Measurements from ENCODE around the gene SFT2D1.
"Not testable (repeated sequence)": the region's sequence is repeated elsewhere in the genome, so short reads cannot be mapped to it uniquely, and the experiment has no call there.

Gene SFT2D1

GRCh38 chr6:166353507-166353906 is 11.2 kb upstream of the SFT2D1 start:
- DNase-seq (ENCODE audit: low spot score), result no peak
- peaks cover 22% of the 10 kb centered on the region for H3K9me3 Mint-ChIP-seq
- peaks cover 33% of the 10 kb centered on the region for H3K27me3 Mint-ChIP-seq (ENCODE audit: low read depth)
- peaks cover 3% of the 10 kb centered on the region for H3K36me3 Mint-ChIP-seq (ENCODE audit: low read depth)
- no peaks in the 10 kb centered on the region for H3K4me1 Mint-ChIP-seq (ENCODE audit: low read depth)
- no peak overlapping the region for H3K4me3 Mint-ChIP-seq
- no peak overlapping the region for H3K27ac Mint-ChIP-seq

DNA sequence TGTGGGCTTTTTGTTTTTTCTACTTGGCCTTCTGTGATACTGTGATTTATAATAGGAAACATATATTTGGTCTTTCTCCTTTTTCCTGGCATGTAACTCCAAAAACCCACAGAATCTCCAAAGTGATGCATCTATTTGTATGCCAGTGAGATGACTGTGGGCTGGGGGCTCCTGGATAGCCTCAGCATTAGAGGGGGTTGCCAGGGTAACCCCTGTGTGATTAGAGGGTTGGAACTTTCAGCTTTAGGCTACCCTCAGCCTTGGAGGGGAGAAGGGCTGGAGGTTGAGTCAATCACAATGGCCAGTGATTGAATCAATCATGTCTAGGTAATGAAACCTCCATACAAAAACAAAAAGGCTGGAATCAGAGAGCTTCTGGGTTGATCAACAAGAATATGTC is 10.6 kb upstream of the SFT2D1 start:
- peaks cover 3% of the 10 kb centered on the region for H3K36me3 Mint-ChIP-seq (ENCODE audit: low read depth)
- H3K4me1 Mint-ChIP-seq (ENCODE audit: low read depth), result peaks cover under 1% of the 10 kb centered on the region
- H3K9me3 Mint-ChIP-seq, result peaks cover 22% of the 10 kb centered on the region
- no peak overlapping the region for H3K4me3 Mint-ChIP-seq
- H3K27me3 Mint-ChIP-seq (ENCODE audit: low read depth), result peaks cover 27% of the 10 kb centered on the region
- H3K27ac Mint-ChIP-seq, result no peak overlapping the region
- DNase-seq (ENCODE audit: low spot score), result no peak

GRCh38 chr6:166351715-166352285 is 9.5 kb upstream of the SFT2D1 start:
- Mint-ChIP-seq H3K36me3 (ENCODE audit: low read depth) (peaks cover 3% of the 10 kb centered on the region), H3K4me1 (ENCODE audit: low read depth) (peaks cover 5% of the 10 kb centered on the region), H3K27ac (no peak overlapping the region), H3K27me3 (ENCODE audit: low read depth) (peaks cover 21% of the 10 kb centered on the region), H3K9me3 (peaks cover 22% of the 10 kb centered on the region), H3K4me3 (no peak overlapping the region)
- no peak for DNase-seq (ENCODE audit: low spot score)

DNA sequence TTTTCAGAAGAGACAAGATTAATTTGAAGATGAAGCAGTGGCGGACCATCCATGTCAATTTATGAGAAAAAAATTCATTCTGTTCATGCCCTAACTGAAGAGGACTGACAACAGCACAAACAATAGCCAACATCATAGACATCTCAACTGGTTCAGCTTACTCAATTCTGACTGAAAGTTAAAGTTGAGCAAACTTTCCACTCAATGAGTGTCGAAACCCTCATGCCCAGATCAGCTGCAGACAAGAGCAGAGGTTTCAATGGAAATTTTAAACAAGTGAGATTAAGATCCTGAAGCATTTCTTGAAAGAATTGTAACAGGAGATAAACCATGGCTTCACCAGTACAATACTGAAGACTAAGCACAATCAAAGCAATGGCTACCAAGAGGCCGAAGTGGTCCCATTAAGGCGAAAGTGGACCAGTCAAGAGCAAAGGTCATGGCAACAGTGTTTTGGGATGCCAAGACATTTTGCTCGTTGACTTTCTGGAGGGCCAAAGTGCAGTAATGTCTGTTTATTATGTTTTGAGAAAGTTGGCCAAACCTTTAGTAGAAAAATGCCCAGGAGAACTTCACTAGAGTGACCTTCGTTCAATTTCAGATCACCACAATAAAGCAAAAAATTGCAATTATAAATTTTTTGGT is 6.1 kb upstream of the SFT2D1 start:
- Mint-ChIP-seq H3K4me3 (no peak overlapping the region), H3K9me3 (peaks cover 22% of the 10 kb centered on the region), H3K27ac (no peak overlapping the region), H3K36me3 (ENCODE audit: low read depth) (peaks cover 3% of the 10 kb centered on the region), H3K4me1 (ENCODE audit: low read depth) (peaks cover 7% of the 10 kb centered on the region), H3K27me3 (ENCODE audit: low read depth) (peaks cover 10% of the 10 kb centered on the region)
- DNase-seq (ENCODE audit: low spot score), result no peak

- peaks cover 22% of the 10 kb centered on the region for H3K9me3 Mint-ChIP-seq
- peaks cover 4% of the 10 kb centered on the region for H3K36me3 Mint-ChIP-seq (ENCODE audit: low read depth)
- H3K4me3 Mint-ChIP-seq, result no peak overlapping the region
- no peak overlapping the region for H3K27ac Mint-ChIP-seq
- peaks cover 11% of the 10 kb centered on the region for H3K4me1 Mint-ChIP-seq (ENCODE audit: low read depth)
- peaks cover 2% of the 10 kb centered on the region for H3K27me3 Mint-ChIP-seq (ENCODE audit: low read depth)
- no peak for DNase-seq (ENCODE audit: low spot score)
Observed at GRCh38 chr6:166346965-166347364, 4.6 kb upstream of the SFT2D1 start.

GRCh38 chr6:166346449-166346848 is 4.1 kb upstream of the SFT2D1 start:
- no peak overlapping the region for H3K4me3 Mint-ChIP-seq
- H3K27me3 Mint-ChIP-seq (ENCODE audit: low read depth), result peaks cover 2% of the 10 kb centered on the region

GRCh38 chr6:166345672-166346071 is 3.3 kb upstream of the SFT2D1 start:
- H3K36me3 Mint-ChIP-seq (ENCODE audit: low read depth); H3K4me3 Mint-ChIP-seq; H3K27ac Mint-ChIP-seq; H3K27me3 Mint-ChIP-seq (ENCODE audit: low read depth); DNase-seq (ENCODE audit: low spot score): not testable (repeated sequence)
- H3K4me1 Mint-ChIP-seq (ENCODE audit: low read depth), result peaks cover 13% of the 10 kb centered on the region
- peaks cover 15% of the 10 kb centered on the region for H3K9me3 Mint-ChIP-seq

More at GRCh38 chr6:166346449-166346848, 4.1 kb upstream of the SFT2D1 start:
- peaks cover 21% of the 10 kb centered on the region for H3K9me3 Mint-ChIP-seq
- no peak overlapping the region for H3K27ac Mint-ChIP-seq
- H3K36me3 Mint-ChIP-seq (ENCODE audit: low read depth), result peaks cover 7% of the 10 kb centered on the region
- H3K4me1 Mint-ChIP-seq (ENCODE audit: low read depth), result peaks cover 11% of the 10 kb centered on the region
- DNase-seq (ENCODE audit: low spot score), result no peak

DNA sequence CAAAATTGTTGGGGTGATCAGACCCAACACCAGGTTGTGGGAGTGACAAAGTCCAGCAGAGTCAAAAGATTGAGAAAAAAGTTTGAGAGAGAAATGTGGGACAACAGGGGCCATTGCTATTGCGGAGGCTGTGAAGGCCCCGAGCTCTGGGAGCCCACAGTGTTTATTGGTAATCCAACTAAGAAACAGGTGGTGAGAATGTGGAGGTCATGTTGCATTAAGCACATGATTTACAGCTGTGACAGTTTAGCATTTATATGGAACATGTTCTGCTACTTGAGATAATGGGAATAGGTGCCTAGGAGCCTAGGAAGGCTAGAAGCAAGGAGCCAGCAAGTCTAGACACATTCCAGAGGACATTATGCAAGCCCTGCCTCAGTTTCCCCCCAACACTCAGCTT is 2.6 kb upstream of the SFT2D1 start:
- H3K9me3 Mint-ChIP-seq; H3K27me3 Mint-ChIP-seq (ENCODE audit: low read depth); H3K4me3 Mint-ChIP-seq; DNase-seq (ENCODE audit: low spot score); H3K36me3 Mint-ChIP-seq (ENCODE audit: low read depth); H3K27ac Mint-ChIP-seq: not testable (repeated sequence)
- H3K4me1 Mint-ChIP-seq (ENCODE audit: low read depth), result peaks cover 13% of the 10 kb centered on the region

GRCh38 chr6:166344240-166344639 is 1.9 kb upstream of the SFT2D1 start:
- Mint-ChIP-seq H3K27ac (no peak overlapping the region), H3K4me1 (ENCODE audit: low read depth) (peaks cover 13% of the 10 kb centered on the region), H3K9me3 (peaks cover 3% of the 10 kb centered on the region), H3K4me3 (no peak overlapping the region), H3K27me3 (ENCODE audit: low read depth) (peaks cover 2% of the 10 kb centered on the region), H3K36me3 (ENCODE audit: low read depth) (peaks cover 3% of the 10 kb centered on the region)
- no peak for DNase-seq (ENCODE audit: low spot score)

- peak overlapping the region; percentile 86 for H3K4me3 Mint-ChIP-seq
- H3K27ac Mint-ChIP-seq, result peak overlapping the region; percentile 91
- no peaks in the 10 kb centered on the region for H3K9me3 Mint-ChIP-seq
- H3K27me3 Mint-ChIP-seq (ENCODE audit: low read depth), result peaks cover 2% of the 10 kb centered on the region
- peaks cover 13% of the 10 kb centered on the region for H3K4me1 Mint-ChIP-seq (ENCODE audit: low read depth)
- no peak for DNase-seq (ENCODE audit: low spot score)
- H3K36me3 Mint-ChIP-seq (ENCODE audit: low read depth), result peaks cover 3% of the 10 kb centered on the region
Observed at GRCh38 chr6:166343150-166343487, 774 bp upstream of the SFT2D1 start.

DNA sequence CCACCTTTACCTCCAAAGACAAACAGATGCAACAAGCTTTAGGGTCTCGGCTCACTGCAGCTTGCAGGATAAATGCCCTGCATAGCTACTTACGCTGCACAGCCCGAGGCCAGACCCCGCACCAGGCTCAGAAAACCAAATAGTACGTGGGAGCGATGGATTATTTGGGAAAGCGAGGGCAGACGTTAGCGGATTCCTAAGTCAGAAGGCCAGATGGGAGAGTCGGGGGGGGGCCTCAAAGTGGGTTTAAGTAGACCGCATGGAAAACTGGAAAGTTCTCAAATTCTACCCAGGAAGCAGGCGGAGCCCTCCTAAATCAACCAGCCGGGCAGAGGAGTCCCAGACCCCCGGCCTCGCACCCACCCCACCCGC is 382 bp downstream of the SFT2D1 start:
- H3K36me3 Mint-ChIP-seq (ENCODE audit: low read depth), result peaks cover 12% of the 10 kb centered on the region
- no peaks in the 10 kb centered on the region for H3K9me3 Mint-ChIP-seq
- no peak for DNase-seq (ENCODE audit: low spot score)
- peaks cover 2% of the 10 kb centered on the region for H3K27me3 Mint-ChIP-seq (ENCODE audit: low read depth)
- H3K27ac Mint-ChIP-seq, result peak overlapping the region; percentile 91
- peaks cover 14% of the 10 kb centered on the region for H3K4me1 Mint-ChIP-seq (ENCODE audit: low read depth)
- peak overlapping the region; percentile 86 for H3K4me3 Mint-ChIP-seq

DNA sequence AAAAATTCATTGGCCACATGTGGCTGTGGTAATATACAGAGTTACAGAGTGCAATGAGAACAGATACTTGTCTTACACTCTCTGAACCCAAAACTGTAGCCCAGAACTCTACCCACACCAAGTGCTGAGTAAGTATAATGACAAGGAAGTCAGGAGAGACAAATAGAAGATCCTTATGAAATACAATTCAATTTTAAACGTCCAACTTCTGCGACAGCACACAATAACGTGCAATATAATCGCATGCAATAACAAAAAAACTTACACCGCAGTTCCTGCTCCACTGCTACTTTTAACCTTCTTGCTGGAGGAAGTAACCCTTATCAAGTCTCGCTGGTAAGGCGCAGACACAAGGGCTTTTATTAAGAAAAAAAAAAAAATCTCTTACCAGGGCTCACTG is 881 bp downstream of the SFT2D1 start:
- Mint-ChIP-seq H3K27me3 (ENCODE audit: low read depth) (peaks cover 2% of the 10 kb centered on the region), H3K9me3 (no peaks in the 10 kb centered on the region), H3K4me1 (ENCODE audit: low read depth) (peaks cover 14% of the 10 kb centered on the region), H3K27ac (peak overlapping the region; percentile 91), H3K4me3 (peak overlapping the region; percentile 86), H3K36me3 (ENCODE audit: low read depth) (peaks cover 12% of the 10 kb centered on the region)
- DNase-seq (ENCODE audit: low spot score), result no peak

DNA sequence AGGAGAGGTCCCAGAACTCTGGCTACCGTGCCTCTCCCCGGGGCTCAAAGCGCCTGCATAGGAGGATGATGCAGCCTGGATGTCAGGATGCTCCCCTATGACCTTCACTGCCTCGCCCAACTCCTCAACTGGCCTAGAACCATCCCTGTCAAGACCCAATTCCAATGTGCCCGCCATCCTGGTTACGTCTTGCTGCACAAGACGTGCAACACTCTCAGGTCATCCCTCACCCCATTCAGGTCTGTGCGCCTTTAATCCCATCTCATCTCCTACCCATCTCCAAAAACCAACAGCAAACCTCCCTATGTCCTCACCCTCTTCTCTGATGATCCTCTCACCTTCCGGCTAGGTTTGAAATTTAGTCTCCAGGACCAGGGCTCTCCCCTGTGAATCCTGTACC is 3.5 kb downstream of the SFT2D1 start:
- Mint-ChIP-seq H3K4me3 (no peak overlapping the region), H3K36me3 (ENCODE audit: low read depth) (peaks cover 31% of the 10 kb centered on the region), H3K27me3 (ENCODE audit: low read depth) (no peaks in the 10 kb centered on the region), H3K9me3 (no peaks in the 10 kb centered on the region), H3K4me1 (ENCODE audit: low read depth) (peaks cover 27% of the 10 kb centered on the region), H3K27ac (no peak overlapping the region)
- no peak for DNase-seq (ENCODE audit: low spot score)

- no peak for DNase-seq (ENCODE audit: low spot score)
- Mint-ChIP-seq H3K4me1 (ENCODE audit: low read depth) (peaks cover 41% of the 10 kb centered on the region), H3K27ac (no peak overlapping the region), H3K27me3 (ENCODE audit: low read depth) (no peaks in the 10 kb centered on the region), H3K36me3 (ENCODE audit: low read depth) (peaks cover 45% of the 10 kb centered on the region), H3K4me3 (no peak overlapping the region), H3K9me3 (no peaks in the 10 kb centered on the region)
Observed at GRCh38 chr6:166336847-166337246, 5.5 kb downstream of the SFT2D1 start.
